Measurements from ENCODE around the gene ZNF853.
"Not testable (repeated sequence)": the region's sequence is repeated elsewhere in the genome, so short reads cannot be mapped to it uniquely, and the experiment has no call there.

DNA sequence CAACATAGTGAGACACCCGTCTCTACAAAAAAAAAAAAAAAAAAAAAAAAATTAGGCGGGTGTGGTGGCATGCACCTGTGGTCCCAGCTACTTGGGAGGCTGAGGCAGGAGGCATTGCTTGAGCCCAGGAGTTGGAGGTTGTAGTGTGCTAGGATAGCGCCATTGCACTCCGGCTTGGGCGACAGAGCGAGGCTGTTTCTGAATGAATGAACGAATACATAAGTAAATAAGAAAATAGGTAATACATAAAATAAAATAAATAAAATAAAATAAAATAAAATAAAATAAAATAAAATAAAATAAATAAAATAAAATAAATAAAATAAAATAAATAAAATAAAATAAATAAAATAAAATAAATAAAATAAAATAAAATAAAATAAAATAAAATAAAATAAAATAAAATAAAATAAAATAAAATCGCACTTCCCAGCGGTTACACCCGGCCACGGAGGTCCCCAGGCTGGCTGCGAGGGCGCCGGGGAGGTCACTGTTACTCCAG, 38.5 kb upstream of the ZNF853 start:
- TF ChIP-seq, protein P1, sequence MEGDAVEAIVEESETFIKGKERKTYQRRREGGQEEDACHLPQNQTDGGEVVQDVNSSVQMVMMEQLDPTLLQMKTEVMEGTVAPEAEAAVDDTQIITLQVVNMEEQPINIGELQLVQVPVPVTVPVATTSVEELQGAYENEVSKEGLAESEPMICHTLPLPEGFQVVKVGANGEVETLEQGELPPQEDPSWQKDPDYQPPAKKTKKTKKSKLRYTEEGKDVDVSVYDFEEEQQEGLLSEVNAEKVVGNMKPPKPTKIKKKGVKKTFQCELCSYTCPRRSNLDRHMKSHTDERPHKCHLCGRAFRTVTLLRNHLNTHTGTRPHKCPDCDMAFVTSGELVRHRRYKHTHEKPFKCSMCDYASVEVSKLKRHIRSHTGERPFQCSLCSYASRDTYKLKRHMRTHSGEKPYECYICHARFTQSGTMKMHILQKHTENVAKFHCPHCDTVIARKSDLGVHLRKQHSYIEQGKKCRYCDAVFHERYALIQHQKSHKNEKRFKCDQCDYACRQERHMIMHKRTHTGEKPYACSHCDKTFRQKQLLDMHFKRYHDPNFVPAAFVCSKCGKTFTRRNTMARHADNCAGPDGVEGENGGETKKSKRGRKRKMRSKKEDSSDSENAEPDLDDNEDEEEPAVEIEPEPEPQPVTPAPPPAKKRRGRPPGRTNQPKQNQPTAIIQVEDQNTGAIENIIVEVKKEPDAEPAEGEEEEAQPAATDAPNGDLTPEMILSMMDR (IDR thresholded peaks at IDR 0.05; ENCODE audit: borderline replicate concordance, extremely low read depth, low read length, poor library complexity, severe bottlenecking): not testable (repeated sequence)
- TF ChIP-seq EZH2 (IDR thresholded peaks at IDR 0.05; ENCODE audit: borderline replicate concordance, low read depth, low read length, severe bottlenecking): not testable (repeated sequence)

All from DND-41 (cell line).